Brain microvascular endothelial cell (primary cell): ENCODE measurements around the gene NOP16.

ENCODE experiments used
- DNase-seq: peaks from one replicate; pipeline ENCODE4 v3.0.0-alpha.2; 2020
- H3K27ac ChIP-seq: fragments of 250-450 bp; sonication (Bioruptor Pico); 2 replicates; pipeline ENCODE4 v1.5.1; 2020; ENCODE audit warnings: mild to moderate bottlenecking, moderate library complexity
- H3K27me3 ChIP-seq: fragments of 250-450 bp; sonication (Bioruptor Pico); replicated peaks from 2 replicates; pipeline ENCODE4 v1.5.1; 2020; ENCODE audit warnings: mild to moderate bottlenecking
- H3K36me3 ChIP-seq: fragments of 250-450 bp; sonication (Bioruptor Pico); replicated peaks from 2 replicates; pipeline ENCODE4 v1.5.1; 2020; ENCODE audit warnings: mild to moderate bottlenecking
- H3K4me3 ChIP-seq: 2 replicates; pipeline ENCODE4 v1.5.1; 2011; ENCODE audit warnings: low read depth, mild to moderate bottlenecking, control low read depth, low read length, moderate library complexity
- CTCF ChIP-seq: IDR thresholded peaks from 2 replicates; pipeline ENCODE4 v1.5.1; 2011; ENCODE audit warnings: low read depth, mild to moderate bottlenecking, moderate library complexity, low read length, control low read depth, inconsistent platforms; ENCODE audit errors: missing control alignments
- in situ Hi-C: cut with HindIII; loops from 2 replicates; pipeline ENCODE4 v1.10.0; 2017; ENCODE audit warnings: low sequenced_read_pairs, low pct_ligation_motif_present

NOP16 gene

GRCh38 chr5:176361437-176362232 is 26.8 kb downstream of the NOP16 start, which contains the start of gene KIAA1191:
Gene KIAA1191, minus strand, starts transcription at chr5:176361764. Its CDS starts 2,256 bp downstream, at chr5:176359508.
- Histone ChIP-seq H3K27ac (peak within 1 kb of the TSS; percentile 36), H3K4me3 (peak within 1 kb of the TSS; percentile 96), H3K36me3 (peaks cover 8% of the 10 kb centered on the region), H3K27me3 (no peaks in the 10 kb centered on the region)
- in situ Hi-C loops, result no loop called here
- peak; percentile 94 for DNase-seq
- TF ChIP-seq CTCF, result peak; percentile 36

DNA sequence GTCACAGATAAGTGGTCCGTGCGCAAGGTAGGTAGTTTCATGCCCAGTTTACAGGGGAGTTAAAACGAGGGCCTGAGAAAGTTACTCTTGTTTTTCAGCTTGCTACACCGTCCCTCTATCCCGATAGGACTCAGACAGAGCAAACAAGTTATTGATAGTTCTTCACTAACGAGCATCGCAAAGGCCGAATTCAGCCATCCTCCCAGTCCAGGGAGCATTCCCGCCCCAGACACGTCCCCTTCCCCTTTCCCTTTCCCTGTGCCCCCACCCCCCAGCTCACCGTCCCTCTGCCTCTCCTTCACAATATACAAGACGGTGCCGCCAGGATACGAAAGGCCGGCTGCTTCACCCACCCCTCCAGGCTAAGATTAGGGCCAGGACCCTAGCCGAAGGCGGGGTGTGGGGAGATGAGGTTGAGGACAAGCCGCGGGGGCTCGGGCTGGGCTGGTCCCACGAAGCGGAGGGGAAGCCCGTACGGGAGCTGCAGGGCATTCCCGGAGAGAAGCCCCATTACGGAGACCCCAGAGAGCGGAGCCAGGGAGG is 27.4 kb downstream of the NOP16 start:
- H3K27me3 ChIP-seq, result no peaks in the 10 kb centered on the region
- peak overlapping the region; percentile 96 for H3K4me3 ChIP-seq
- TF ChIP-seq CTCF, result no peak
- DNase-seq, result peak; percentile 11
- peaks cover 11% of the 10 kb centered on the region for H3K36me3 ChIP-seq
- peak overlapping the region; percentile 36 for H3K27ac ChIP-seq
- in situ Hi-C loops, result no loop called here

GRCh38 chr5:176359658-176360057 is 28.7 kb downstream of the NOP16 start:
- no peak for DNase-seq
- no peak overlapping the region for H3K4me3 ChIP-seq
- no peak for TF ChIP-seq CTCF

DNA sequence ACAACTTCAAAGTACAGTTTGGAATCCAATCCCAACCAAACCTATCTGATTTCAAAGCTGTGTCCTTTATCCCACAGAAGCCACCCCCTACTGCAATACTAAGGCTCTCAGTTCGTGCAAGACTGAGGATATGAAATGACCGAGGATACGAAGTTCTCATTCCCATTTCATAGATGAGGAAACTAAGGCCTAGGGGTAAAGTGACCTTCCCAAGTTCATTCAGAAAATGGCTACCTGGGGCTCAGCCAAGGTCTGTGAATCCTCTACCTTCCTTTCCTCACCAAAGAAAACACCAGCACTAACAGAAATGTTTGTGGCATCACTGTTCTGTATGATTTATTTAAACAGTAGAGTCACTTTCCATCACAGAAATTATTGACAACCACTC is 32.2 kb downstream of the NOP16 start:
- in situ Hi-C loops, result no loop called here
- Histone ChIP-seq H3K4me3 (no peak overlapping the region), H3K36me3 (peaks cover 30% of the 10 kb centered on the region), H3K27me3 (no peaks in the 10 kb centered on the region), H3K27ac (no peak overlapping the region)
- no peak for TF ChIP-seq CTCF
- DNase-seq, result no peak

More at GRCh38 chr5:176359658-176360057, 28.7 kb downstream of the NOP16 start:
- in situ Hi-C loops, result no loop called here
- Histone ChIP-seq H3K36me3 (peaks cover 16% of the 10 kb centered on the region), H3K27me3 (no peaks in the 10 kb centered on the region), H3K27ac (no peak overlapping the region)

GRCh38 chr5:176355400-176356178 is 32.8 kb downstream of the NOP16 start:
- H3K4me3 ChIP-seq, result no peak overlapping the region
- in situ Hi-C loops, result no loop called here
- no peaks in the 10 kb centered on the region for H3K27me3 ChIP-seq
- H3K27ac ChIP-seq, result no peak overlapping the region
- DNase-seq, result no peak
- peaks cover 33% of the 10 kb centered on the region for H3K36me3 ChIP-seq
- TF ChIP-seq CTCF, result peak; percentile 11
